NCI-H526 (cell line): ENCODE measurements around the gene HAND2.
A peak's percentile ranks its signal among the peaks of the same experiment; 100 is the strongest.

Experiments
- DNase-seq, 2 experiments: peaks; one replicate each; lab custom pipeline; 2025; lab: John Stamatoyannopoulos, UW

The HAND2 gene

DNA sequence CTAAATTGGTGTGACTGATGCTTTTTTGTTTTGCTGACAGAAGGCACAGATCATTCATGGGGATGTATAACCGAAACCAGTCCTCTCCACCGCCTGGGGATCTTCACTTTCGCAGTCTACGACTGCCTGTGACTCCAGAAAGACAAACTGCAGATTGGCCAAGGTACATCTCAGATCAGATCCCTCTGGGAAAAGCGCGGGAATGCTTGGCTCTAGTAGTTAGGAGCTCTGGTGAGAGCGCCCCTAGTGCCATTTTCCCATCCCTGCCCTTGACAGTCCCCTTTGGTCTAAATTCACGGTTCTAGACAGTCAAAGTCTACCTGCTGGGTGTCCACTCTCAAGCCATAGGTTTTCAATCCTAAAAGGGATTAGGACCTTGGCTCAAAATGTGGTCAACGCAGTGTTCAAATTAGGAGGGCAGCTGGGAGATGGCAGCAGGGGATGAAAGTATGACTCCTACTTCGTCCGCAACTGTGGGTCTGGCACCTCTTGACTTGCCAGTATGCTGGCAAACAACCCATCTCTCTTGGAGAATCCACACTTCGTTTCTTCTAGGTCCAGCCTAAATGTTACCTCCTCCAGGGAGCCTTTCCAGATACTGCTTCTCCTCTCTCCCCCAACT, 6.9 kb upstream of the HAND2 start:
- DNase-seq: no peak

DNA sequence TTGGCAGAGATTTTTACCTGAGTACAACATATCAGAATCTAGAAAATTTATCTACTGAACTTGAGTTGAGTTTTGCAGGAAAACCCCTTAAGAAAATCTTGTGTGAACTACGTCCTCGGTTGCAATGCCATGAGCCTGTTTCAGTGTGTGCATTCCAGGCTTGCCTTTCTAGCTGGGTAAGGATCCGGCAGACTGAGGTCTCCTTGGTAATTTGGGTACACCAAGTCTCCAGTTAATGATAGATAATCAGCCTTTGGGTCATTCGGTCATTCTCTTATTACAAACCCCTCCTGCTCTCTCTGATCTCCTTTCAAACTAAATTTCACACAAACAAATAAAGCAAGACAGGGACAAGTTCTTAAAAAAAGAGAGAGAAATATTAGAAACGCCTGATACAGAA, 5.9 kb upstream of the HAND2 start:
- no peak for DNase-seq

- no peak for DNase-seq
Measured at GRCh38 chr4:173535165-173535902, 5.3 kb upstream of the HAND2 start.

- DNase-seq: no peak
Measured at GRCh38 chr4:173534434-173534833, 4.4 kb upstream of the HAND2 start.

DNA sequence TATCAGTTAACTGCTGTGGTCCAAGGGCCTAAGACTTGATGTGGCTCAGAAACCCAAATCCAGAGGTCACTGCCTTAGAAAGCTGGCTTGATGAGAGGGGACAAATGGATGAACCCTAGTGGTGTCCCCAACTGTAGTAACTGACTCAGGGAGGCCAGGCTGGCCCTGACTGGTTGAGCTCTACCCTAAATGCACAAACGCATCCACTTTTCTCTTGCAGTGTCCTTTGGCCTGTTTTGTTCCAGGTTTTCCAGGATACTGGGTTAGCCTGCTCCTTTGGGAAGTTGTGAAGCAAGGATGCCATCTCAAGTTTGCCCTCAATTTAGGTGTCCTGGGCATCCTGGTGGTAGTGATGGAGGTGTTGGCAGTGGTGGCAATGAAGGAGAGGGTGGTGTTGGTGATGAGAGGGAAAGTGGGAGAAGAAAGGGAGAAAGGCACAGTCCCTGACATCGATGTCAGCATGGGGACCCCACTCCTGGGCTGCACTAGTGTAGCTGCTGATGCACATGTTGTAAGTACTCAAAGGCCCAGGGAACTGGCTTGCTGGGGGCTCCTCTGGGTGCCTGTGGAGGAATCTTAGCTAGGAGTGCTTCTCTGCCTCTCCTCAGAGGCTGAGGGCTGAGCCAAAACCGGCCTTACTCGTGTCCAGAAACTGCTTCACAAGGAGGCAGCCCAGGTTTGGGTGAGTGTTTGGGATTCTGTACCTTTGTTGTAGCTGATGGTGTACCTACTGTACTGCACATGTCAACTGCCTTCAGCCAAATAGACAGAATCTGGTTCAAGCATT, 2.9 kb upstream of the HAND2 start:
- DNase-seq: no peak

DNA sequence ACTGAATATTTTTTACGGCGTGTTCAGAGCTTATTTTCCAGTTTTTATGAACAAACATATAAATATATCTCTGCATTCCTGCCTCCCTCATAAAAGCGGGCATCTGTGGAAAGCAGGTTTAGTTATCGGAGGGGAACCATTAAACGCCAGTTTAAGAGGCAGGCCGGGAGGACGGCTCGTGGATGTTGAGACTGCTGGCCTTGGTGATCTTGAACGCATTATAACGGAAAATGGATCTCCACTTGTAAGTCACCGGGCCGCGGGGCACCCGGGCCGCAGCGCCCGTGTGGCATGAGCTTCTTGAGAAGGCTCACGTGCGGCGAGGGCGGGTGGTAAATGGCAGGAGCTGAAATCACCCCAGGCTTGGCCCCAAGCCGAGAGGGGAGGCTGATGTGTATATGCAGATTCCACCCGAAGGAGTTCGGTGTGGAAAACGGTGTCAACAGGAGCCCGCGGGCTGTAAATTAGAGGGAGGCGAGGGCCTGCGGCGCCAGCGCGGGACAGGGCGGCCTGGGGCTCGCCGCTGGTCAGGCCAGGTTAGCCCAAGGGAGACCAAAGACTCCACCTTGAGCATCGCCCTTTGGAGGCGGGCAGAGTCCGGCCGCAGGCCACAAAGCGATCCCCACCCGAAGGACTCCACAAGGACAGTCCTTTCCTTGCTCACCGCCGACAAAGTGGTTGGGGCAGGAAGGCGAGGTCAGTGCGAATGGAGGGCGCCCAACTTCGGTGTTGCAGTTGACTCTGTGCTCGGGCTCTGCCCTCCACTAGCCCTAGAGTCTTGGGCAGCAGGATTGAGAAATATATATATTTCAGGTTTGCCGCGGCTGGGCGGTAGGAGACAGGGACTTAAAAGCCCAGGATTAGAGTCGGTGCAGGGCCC, 1.3 kb upstream of the HAND2 start:
- DNase-seq: no peak

DNA sequence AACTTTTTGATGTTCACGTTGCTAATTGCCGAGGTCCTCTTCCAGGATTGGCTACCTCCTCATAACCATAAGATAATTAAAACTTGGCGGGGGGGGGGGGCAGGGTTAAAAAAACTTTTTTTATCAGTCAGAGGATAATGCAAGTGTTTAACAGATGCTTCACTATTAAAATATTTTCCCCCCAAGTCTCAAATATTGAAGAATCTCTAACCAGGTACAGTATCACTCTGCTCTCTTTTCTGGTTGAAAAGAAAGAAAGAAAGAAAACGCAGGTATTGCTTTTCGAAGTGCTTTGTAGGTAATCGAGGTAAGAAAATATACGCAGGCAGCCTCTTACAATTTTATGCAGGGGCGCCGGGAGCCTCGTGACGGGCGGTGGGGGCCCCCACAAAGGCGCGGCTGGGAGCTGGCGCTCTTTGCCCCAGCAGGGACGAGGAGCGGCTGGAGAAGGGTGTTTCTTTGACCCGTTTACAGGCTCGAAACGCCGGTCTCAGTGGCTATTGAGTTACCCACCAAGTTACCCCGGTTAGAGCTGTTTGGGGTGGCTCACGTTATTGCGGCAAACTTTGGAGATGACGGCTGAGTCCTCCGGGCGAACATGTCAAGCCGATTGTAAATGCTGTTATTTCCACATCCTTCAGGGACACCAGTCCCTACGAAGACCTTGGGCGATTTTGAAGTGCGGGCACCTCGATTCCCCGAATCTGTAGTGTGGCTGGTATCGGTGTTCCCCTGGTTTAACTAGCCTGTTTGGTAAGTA, 477 bp upstream of the HAND2 start:
- peak in 1 of 2 experiments; percentile 6 for DNase-seq

DNA sequence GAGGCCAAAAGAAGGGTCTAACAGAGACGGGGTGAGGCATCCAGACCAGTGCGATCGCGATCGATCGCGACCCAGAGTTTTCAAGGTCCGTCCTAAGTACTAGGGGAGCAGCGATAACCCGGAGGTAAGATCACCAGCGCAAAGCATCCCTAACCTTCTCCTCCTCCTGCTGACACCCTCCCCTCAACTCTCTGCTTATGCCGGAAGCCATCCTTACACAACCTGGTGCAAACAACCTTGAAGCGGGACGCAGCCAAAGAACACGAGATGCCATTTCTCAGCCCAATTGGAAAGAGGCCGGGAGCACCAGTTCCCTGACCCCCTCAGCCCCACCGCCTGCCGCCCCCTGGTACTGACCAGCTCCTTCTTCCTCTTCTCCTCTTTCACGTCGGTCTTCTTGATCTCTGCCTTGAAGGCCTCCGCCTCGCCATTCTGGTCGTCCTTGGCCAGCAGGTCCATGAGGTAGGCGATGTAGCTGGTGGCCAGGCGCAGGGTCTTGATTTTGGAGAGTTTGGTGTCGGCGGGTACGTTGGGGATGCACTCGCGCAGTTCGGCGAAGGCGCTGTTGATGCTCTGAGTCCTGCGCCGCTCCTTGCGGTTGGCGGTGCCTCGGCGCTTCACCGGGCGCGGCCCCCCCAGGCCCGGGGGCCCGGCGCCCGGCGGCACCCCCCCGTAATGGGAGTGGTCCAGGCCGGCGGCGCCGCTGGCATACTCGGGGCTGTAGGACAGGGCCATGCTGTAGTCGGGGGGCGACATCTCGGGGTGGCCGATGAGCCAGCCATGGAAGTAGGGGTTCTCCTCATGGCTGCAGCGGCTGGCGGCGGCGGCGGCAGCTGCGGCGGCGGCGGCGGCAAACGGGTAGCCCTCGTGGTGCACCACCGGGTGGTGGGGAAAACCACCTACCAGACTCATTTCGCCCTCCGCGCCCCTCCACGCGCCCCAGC, 1.4 kb downstream of the HAND2 start:
- DNase-seq: peak in 1 of 2 experiments; percentile 27

DNA sequence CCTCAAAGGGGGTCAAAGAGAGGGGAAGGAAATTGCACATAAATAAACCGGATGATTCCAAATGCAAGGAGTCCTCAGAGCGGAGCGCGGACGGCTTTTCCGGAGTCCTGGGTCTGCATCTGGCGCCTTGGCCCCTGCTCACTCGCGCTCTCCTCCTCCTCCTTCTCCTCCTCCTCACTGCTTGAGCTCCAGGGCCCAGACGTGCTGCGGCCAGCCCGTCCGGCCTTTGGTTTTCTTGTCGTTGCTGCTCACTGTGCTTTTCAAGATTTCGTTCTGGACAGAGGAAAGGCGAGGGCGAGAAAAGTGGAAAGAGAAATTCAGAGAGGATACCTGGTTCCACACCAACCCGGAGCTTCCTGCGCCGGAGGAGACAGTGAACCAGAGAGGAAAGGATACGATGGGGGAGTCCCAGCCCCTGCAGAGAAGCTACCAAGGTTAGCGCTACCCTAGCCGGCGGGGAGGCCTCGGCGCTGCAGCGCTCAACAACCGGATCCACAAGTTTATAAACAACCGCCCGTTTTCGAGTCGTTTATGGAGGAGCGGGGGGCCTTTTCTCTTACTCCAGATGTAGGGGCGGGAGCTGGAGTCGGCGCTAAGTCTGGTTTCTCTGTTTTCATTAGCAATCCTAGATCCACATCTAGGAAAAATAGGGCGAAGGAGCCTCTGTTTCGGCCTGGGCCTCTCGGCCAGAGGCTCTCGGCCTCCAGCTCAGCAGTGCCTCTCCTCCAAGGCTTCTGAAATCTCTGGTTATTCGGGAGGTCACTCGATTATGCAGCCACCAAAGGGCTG, 2.7 kb downstream of the HAND2 start:
- no peak for DNase-seq

- DNase-seq: no peak
Measured at GRCh38 chr4:173526724-173527102, 3.3 kb downstream of the HAND2 start.

GRCh38 chr4:173526027-173526482, 4.0 kb downstream of the HAND2 start:
- DNase-seq: no peak

DNA sequence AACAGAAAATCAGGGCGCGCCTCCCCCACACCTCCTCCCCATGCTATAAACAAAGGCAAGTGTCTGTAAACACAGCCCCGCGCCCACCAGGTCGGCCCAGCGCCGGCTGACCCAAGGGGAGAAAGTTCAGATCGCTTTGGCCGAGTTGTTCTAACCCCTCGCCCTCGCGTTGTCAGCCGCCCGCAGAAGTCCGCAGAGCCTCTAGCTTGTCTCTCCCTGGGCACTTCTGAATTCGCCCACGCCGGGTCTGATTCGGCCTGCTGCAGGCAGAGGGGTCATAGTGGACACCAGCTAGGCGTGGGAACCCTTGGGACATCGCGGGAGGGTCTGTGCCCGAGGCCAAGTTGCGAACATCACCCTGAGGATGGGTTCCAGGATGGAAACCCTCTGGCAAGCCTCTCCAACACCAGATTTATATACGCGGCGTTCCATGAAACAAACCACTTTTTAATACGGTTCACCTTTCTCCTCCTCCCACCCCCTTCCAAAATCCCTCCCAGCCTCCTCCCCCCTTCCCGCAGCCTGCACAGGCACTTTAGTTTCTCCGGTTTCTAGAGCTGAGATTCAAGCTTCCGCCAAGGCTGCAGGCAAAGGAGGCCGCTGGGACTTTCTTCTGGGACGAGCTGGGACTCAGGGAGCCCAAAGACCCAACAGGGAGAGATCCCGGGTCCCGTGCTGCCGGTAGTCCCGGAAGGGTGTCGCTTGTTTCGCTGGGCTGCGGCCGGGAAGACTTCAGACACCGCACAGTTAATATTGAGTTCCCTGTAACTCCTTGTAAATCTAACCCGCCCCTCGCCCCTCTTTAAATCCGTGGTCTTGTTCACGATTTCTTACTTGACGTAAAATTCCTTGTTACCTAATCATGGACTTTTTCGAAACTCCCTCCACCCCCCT, 4.7 kb downstream of the HAND2 start:
- no peak for DNase-seq

GRCh38 chr4:173524218-173525117, 5.6 kb downstream of the HAND2 start:
- DNase-seq: no peak

GRCh38 chr4:173522951-173523395, 7.1 kb downstream of the HAND2 start:
- DNase-seq: no peak

GRCh38 chr4:173522160-173522950, 7.7 kb downstream of the HAND2 start:
- peak; percentile 20 to 64 for DNase-seq

- DNase-seq: peak; percentile 20 to 53
Measured at GRCh38 chr4:173521467-173522159, 8.4 kb downstream of the HAND2 start.
